WTC11 (cell line): ENCODE results near the gene EEFSEC. TPM values are rescaled to one million over a fixed set of nuclear protein-coding genes. Genes with fewer than 3 reads are reported as not detected.

Experiments
- ATAC-seq: fragments of 200-7000 bp; cut with Tn5 transposase; 2 replicates; pipeline ENCODE4 v1.10.0; 2021; ENCODE audit warnings: mild to moderate bottlenecking, moderate library complexity
- CTCF ChIA-PET: fragments of 300-600 bp; sonication (Branson Sonifier 250); formaldehyde crosslinking; loops from one replicate; lab custom pipeline; 2021; ENCODE audit warnings: antibody characterized with exemption; lab: Charles Lee
- POLR2A ChIA-PET: fragments of 350-600 bp; sonication (Branson Sonifier 250); formaldehyde crosslinking; loops from one replicate; lab custom pipeline; 2021; ENCODE audit warnings: antibody characterized with exemption; lab: Charles Lee
- DNase-seq: peaks from one replicate; pipeline ENCODE4 v3.0.0; 2021; ENCODE audit warnings: low spot score
- H3K27ac Mint-ChIP-seq: 2 replicates; pipeline ENCODE4 v1.8.0; 2021; ENCODE audit warnings: mixed read lengths
- H3K27me3 Mint-ChIP-seq: 2 replicates; pipeline ENCODE4 v1.8.0; 2021; ENCODE audit warnings: low read depth, mild to moderate bottlenecking, moderate library complexity, mixed read lengths
- H3K36me3 Mint-ChIP-seq: 2 replicates; pipeline ENCODE4 v1.8.0; 2021; ENCODE audit warnings: mixed read lengths
- H3K4me1 Mint-ChIP-seq: 2 replicates; pipeline ENCODE4 v1.8.0; 2022; ENCODE audit warnings: mixed read lengths
- H3K4me3 Mint-ChIP-seq: 2 replicates; pipeline ENCODE4 v1.8.0; 2021; ENCODE audit warnings: mild to moderate bottlenecking, moderate library complexity, mixed read lengths
- H3K9me3 Mint-ChIP-seq: 2 replicates; pipeline ENCODE4 v1.8.0; 2021; ENCODE audit warnings: mixed read lengths
- FOXP1 ChIP-seq: sonication (generic); formaldehyde crosslinking; IDR thresholded peaks from 2 replicates; pipeline ENCODE4 v1.8.0; 2022; ENCODE audit warnings: missing genetic modification reagents, mild to moderate bottlenecking, moderate library complexity, borderline replicate concordance
- GTF2I ChIP-seq: fragments of 250-450 bp; sonication (Bioruptor Pico); conservative IDR thresholded peaks from 2 replicates; pipeline ENCODE4 v1.4.0; 2021; ENCODE audit warnings: mild to moderate bottlenecking
- NFYB ChIP-seq: sonication (generic); formaldehyde crosslinking; conservative IDR thresholded peaks from 2 replicates; pipeline ENCODE4 v1.8.0; 2022; ENCODE audit warnings: low read depth, missing genetic modification reagents
- SOX15 ChIP-seq: fragments of 250-450 bp; sonication (Bioruptor Pico); IDR thresholded peaks from 2 replicates; pipeline ENCODE4 v1.9.0; 2021; ENCODE audit warnings: mild to moderate bottlenecking
- TEAD1 ChIP-seq: sonication (generic); formaldehyde crosslinking; IDR thresholded peaks from 2 replicates; pipeline ENCODE4 v1.8.0; 2022; ENCODE audit warnings: mild to moderate bottlenecking, missing genetic modification reagents
- ZNF671 ChIP-seq: fragments of 250-450 bp; sonication (Bioruptor Pico); IDR thresholded peaks from 2 replicates; pipeline ENCODE4 v1.8.0; 2021; ENCODE audit warnings: mild to moderate bottlenecking
- total RNA-seq: library from RNA; stranded (reverse); gene quantifications from 3 replicates; pipeline ENCODE4 v1.2.3, GENCODE V29; 2021
- TF ChIP-seq, protein P1 (sequence below): fragments of 250-450 bp; sonication (Bioruptor Pico); IDR thresholded peaks from 2 replicates; pipeline ENCODE4 v1.9.0; 2021; ENCODE audit warnings: mild to moderate bottlenecking, borderline replicate concordance
- TF ChIP-seq, protein P2 (sequence below): sonication (generic); formaldehyde crosslinking; conservative IDR thresholded peaks from 2 replicates; pipeline ENCODE4 v1.8.1; 2023; ENCODE audit warnings: mild to moderate bottlenecking, low read depth, missing genetic modification reagents, moderate library complexity
- TF ChIP-seq, protein P3 (sequence below): sonication (generic); formaldehyde crosslinking; IDR thresholded peaks from 2 replicates; pipeline ENCODE4 v1.8.0; 2023; ENCODE audit warnings: missing genetic modification reagents, mild to moderate bottlenecking, borderline replicate concordance
- TF ChIP-seq, protein P4 (sequence below): sonication (generic); formaldehyde crosslinking; IDR thresholded peaks from 2 replicates; pipeline ENCODE4 v1.8.0; 2022; ENCODE audit warnings: mild to moderate bottlenecking, missing genetic modification reagents

The EEFSEC gene
- total RNA-seq, 1 experiment from 2014 or later, result 13.7 TPM

DNA sequence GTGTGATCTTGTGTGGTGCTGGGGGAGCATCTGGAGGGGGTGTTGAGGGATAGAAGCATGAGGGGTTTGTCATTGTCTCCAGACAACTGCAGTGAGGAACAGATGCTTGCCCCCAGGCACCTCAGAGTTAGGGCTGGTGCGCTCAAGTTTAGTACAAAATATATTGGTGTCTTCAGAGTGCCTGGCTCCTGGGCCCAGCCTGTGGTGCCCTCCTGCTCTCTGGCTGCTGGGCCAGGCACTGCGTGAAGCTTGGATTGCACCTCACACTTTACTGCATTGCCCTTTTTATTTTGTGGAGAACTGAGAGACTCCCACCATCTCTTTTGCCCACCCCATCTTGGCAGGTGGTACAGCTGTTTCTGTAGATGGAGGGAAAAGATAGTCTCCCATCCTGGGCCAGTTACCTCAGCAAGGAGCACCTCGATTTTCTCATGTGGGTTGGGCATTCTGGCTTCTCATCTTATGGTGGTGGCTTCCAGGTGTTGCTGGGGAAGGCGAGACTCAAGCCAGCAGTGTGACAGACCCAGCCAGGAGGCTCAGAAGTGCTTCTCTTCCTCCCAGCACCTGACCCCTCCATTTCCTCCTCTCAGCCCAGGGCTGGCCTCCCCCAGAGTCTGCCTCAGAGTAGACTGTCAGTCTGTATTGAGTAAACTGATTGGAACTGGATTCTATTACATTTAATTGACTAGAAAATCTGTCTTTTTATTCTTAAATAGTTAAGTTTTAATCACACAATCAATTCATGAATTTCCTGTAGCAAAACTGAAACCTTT lies 173.0 kb downstream of the EEFSEC start (continued):
- TF ChIP-seq, protein P1, sequence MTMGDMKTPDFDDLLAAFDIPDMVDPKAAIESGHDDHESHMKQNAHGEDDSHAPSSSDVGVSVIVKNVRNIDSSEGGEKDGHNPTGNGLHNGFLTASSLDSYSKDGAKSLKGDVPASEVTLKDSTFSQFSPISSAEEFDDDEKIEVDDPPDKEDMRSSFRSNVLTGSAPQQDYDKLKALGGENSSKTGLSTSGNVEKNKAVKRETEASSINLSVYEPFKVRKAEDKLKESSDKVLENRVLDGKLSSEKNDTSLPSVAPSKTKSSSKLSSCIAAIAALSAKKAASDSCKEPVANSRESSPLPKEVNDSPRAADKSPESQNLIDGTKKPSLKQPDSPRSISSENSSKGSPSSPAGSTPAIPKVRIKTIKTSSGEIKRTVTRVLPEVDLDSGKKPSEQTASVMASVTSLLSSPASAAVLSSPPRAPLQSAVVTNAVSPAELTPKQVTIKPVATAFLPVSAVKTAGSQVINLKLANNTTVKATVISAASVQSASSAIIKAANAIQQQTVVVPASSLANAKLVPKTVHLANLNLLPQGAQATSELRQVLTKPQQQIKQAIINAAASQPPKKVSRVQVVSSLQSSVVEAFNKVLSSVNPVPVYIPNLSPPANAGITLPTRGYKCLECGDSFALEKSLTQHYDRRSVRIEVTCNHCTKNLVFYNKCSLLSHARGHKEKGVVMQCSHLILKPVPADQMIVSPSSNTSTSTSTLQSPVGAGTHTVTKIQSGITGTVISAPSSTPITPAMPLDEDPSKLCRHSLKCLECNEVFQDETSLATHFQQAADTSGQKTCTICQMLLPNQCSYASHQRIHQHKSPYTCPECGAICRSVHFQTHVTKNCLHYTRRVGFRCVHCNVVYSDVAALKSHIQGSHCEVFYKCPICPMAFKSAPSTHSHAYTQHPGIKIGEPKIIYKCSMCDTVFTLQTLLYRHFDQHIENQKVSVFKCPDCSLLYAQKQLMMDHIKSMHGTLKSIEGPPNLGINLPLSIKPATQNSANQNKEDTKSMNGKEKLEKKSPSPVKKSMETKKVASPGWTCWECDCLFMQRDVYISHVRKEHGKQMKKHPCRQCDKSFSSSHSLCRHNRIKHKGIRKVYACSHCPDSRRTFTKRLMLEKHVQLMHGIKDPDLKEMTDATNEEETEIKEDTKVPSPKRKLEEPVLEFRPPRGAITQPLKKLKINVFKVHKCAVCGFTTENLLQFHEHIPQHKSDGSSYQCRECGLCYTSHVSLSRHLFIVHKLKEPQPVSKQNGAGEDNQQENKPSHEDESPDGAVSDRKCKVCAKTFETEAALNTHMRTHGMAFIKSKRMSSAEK, result no peak

DNA sequence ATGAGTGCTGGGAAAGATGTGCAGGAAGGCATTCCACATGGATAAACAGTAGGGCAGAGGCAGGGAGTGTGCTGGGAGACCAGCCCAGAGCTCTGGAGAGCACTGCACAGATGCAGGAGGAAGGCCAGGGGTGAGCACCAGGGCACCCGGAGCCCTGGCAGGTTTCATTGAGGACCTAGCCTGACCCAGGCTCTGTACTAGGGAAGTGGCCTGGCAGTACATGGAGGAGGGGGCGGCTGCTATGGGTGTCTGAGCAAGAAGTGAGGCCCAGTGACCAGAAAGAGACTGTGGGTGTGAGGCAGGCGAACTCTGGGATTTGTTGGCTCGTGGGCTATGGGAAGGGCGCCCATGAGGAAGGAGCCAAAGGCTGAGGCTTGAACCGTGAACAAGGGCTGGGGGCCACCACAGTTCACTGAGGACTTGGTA lies 174.3 kb downstream of the EEFSEC start:
- no peaks in the 10 kb centered on the region for H3K36me3 Mint-ChIP-seq
- no peak overlapping the region for H3K4me3 Mint-ChIP-seq
- ATAC-seq (no peak), DNase-seq (no peak)
- no peaks in the 10 kb centered on the region for H3K27me3 Mint-ChIP-seq
- no peaks in the 10 kb centered on the region for H3K9me3 Mint-ChIP-seq
- TF ChIP-seq ZNF671, result no peak
- TF ChIP-seq FOXP1 (CRISPR knock-in tag), result no peak
- TF ChIP-seq SOX15 (CRISPR knock-in tag), result no peak
- TF ChIP-seq TEAD1, result no peak
- TF ChIP-seq, protein P2, sequence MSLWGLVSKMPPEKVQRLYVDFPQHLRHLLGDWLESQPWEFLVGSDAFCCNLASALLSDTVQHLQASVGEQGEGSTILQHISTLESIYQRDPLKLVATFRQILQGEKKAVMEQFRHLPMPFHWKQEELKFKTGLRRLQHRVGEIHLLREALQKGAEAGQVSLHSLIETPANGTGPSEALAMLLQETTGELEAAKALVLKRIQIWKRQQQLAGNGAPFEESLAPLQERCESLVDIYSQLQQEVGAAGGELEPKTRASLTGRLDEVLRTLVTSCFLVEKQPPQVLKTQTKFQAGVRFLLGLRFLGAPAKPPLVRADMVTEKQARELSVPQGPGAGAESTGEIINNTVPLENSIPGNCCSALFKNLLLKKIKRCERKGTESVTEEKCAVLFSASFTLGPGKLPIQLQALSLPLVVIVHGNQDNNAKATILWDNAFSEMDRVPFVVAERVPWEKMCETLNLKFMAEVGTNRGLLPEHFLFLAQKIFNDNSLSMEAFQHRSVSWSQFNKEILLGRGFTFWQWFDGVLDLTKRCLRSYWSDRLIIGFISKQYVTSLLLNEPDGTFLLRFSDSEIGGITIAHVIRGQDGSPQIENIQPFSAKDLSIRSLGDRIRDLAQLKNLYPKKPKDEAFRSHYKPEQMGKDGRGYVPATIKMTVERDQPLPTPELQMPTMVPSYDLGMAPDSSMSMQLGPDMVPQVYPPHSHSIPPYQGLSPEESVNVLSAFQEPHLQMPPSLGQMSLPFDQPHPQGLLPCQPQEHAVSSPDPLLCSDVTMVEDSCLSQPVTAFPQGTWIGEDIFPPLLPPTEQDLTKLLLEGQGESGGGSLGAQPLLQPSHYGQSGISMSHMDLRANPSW (CRISPR knock-in tag), result no peak
- TF ChIP-seq NFYB, result no peak
- TF ChIP-seq, protein P3, sequence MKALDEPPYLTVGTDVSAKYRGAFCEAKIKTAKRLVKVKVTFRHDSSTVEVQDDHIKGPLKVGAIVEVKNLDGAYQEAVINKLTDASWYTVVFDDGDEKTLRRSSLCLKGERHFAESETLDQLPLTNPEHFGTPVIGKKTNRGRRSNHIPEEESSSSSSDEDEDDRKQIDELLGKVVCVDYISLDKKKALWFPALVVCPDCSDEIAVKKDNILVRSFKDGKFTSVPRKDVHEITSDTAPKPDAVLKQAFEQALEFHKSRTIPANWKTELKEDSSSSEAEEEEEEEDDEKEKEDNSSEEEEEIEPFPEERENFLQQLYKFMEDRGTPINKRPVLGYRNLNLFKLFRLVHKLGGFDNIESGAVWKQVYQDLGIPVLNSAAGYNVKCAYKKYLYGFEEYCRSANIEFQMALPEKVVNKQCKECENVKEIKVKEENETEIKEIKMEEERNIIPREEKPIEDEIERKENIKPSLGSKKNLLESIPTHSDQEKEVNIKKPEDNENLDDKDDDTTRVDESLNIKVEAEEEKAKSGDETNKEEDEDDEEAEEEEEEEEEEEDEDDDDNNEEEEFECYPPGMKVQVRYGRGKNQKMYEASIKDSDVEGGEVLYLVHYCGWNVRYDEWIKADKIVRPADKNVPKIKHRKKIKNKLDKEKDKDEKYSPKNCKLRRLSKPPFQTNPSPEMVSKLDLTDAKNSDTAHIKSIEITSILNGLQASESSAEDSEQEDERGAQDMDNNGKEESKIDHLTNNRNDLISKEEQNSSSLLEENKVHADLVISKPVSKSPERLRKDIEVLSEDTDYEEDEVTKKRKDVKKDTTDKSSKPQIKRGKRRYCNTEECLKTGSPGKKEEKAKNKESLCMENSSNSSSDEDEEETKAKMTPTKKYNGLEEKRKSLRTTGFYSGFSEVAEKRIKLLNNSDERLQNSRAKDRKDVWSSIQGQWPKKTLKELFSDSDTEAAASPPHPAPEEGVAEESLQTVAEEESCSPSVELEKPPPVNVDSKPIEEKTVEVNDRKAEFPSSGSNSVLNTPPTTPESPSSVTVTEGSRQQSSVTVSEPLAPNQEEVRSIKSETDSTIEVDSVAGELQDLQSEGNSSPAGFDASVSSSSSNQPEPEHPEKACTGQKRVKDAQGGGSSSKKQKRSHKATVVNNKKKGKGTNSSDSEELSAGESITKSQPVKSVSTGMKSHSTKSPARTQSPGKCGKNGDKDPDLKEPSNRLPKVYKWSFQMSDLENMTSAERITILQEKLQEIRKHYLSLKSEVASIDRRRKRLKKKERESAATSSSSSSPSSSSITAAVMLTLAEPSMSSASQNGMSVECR (CRISPR knock-in tag), result no peak
- peaks cover 3% of the 10 kb centered on the region; the same call in 1 of the 2 replicates for H3K4me1 Mint-ChIP-seq
- ChIA-PET CTCF (no interaction called here), POLR2A (no interaction called here)
- 0 out of 2 replicates have a peak overlapping the region, but pooled peaks have one; percentile 12 for H3K27ac Mint-ChIP-seq

DNA sequence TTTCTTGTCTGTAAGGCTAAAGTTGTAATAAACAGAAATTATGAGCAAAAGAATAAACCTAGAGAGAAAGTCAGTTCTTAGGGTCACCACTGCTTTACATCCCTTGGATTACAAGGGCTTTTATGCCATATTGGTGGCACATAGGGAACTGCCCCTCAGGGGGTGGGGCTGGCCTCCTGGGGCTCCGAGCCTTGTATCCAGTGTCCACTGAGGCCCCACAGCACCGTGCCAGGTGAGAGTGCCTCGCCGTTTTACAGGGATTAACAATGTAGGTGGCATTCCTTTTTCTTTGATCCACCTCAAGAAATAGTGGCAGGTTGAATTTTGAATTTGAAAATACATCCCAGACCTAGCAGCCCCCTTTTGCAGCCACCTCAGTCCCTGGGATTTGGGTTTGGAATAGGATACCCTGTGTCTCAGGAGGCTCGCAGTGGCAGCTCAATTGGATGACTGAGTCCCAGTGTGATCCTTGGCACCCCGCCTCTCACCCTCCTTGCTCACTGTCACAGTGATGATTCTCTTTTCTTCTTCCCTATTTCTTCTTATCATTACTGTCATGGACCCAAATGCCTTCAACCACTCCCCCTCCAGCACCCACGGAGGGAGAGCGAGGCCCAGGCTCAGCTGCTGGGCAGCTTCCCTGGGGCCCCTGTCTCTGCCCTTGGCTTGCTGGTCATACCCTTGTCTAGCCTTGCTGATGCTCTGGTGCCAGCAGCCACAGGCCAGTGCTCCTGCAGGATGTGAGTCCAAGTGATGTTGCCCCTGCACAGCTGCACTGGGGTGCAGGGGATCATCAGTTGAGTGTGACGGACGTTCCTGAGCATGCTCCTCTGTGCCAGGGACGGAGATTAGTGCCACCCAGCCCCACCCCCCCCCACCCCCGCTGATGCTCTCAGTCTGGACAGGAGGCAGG lies 175.5 kb downstream of the EEFSEC start:
- POLR2A ChIA-PET, result no interaction called here
- H3K4me1 Mint-ChIP-seq, result peaks cover 3% of the 10 kb centered on the region; the same call in 1 of the 2 replicates

More for the DNA sequence above, 175.5 kb downstream of the EEFSEC start:
- no peaks in the 10 kb centered on the region for H3K27me3 Mint-ChIP-seq
- H3K36me3 Mint-ChIP-seq, result no peaks in the 10 kb centered on the region
- H3K9me3 Mint-ChIP-seq, result no peaks in the 10 kb centered on the region
- TF ChIP-seq, protein P4, sequence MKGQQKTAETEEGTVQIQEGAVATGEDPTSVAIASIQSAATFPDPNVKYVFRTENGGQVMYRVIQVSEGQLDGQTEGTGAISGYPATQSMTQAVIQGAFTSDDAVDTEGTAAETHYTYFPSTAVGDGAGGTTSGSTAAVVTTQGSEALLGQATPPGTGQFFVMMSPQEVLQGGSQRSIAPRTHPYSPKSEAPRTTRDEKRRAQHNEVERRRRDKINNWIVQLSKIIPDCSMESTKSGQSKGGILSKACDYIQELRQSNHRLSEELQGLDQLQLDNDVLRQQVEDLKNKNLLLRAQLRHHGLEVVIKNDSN (CRISPR knock-in tag), result no peak
- no peak for TF ChIP-seq GTF2I (CRISPR knock-in tag)
- TF ChIP-seq, all 79 proteins: peak for 0
- DNase-seq, result no peak
- Mint-ChIP-seq H3K4me3 (no peak overlapping the region), H3K27ac (no peak overlapping the region)
- CTCF ChIA-PET, result interaction anchor here (0.7 kb wide), 1 partner anchor 16 kb away, joined by 4 read pairs; no protein-coding TSS in a partner anchor
- no peak for ATAC-seq
